ENCODE measurements around the gene SMAD9.

DNA sequence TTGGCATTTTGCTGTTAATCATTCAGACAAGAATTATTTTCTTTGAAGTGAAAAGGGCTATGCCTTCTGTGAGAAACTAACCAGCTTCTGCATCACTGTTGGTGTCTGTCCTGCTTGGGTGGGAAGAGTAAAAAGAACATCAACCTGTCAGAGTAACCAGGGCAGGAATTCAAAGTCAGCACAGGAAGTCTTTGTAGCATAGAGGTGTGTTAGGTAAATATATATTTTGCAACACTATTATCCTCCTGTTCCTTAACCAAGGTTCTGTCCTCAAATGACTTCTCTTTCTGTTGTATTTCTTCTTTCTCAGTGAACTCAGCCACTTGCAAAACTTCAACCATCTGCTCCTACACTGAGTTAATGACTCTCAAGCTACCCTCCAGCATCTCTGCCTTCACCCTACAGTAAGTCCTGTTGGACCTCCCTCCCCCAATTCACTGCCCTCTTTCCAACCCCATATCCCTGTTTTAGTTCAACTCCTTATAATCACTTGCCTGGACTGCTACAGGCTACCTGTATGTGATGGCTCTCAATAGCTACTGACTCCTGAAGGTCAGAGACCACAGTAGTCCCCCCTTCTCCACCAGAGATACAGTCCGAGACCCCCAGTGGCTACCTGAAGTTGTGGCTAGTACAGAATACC, 49.9 kb downstream of the SMAD9 start:
- TF ChIP-seq CTCF (conservative IDR thresholded peaks at IDR 0.05) (no peak), ZFX (IDR thresholded peaks at IDR 0.05) (no peak)

All from C4-2B (cell line).